Sigmoid colon (tissue), 4 donors: Measurements from ENCODE around the gene CCDC146.

ENCODE experiments used
- CTCF ChIP-seq, 4 experiments: fragments of 450-650 bp in 3 of 4; fragments of 200-600 bp in 1 of 4; IDR thresholded peaks; one replicate each; pipeline ENCODE4 v1.5.1; 2016 to 2019; ENCODE audit warnings: antibody characterized with exemption in 4 of 4, mild to moderate bottlenecking in 3 of 4, moderate library complexity in 2 of 4
- EP300 ChIP-seq, 4 donors: sonication (generic); formaldehyde crosslinking; IDR thresholded peaks; one replicate each; pipeline ENCODE4 v1.6.1; 2017; ENCODE audit warnings: antibody characterized with exemption in 4 of 4
- POLR2AphosphoS5 ChIP-seq, 4 donors: sonication (generic); formaldehyde crosslinking; IDR thresholded peaks; one replicate each; pipeline ENCODE4 v1.6.1; 2017; ENCODE audit warnings: antibody characterized with exemption in 4 of 4

DNA sequence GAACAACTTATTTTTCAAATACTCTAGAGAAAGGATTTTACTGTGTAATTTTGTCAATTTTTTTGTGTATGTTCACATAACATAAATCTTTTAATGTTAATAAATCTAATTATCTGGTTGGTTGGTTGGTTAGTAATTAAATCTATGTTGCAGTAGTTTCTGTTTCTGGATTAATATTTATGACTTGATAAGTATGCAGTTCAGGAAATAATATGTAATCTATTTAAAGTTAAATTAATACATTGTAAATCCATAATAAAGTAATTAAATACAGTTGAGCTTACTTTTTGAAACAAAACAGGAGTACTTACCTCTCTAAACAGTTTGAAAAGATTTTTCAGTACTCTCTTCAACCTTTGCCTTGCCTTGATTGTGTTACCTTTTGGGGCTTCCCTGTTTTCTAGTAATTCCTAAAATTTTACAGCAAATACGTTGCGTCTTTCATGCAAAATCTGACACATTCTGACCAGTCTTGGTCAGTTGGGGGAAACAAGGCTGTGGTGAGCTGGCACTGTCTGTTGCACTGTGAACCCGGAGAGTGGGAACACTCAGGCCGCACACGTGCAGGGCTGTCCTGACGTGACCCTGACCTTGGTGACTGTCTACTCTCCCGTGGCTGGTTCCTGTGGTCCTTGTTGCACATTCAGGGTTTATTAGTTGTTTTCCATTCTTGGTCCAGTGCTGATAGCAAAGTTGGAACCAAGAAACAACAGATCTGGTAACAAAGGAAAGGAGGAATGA lies 122.8 kb downstream of the CCDC146 start:
- TF ChIP-seq EP300 (IDR thresholded peaks at IDR 0.05) (no peak), CTCF (IDR thresholded peaks at IDR 0.05) (no peak), POLR2AphosphoS5 (IDR thresholded peaks at IDR 0.05) (peak in 1 of 4 donors; percentile 8)
